Measurements from ENCODE around the gene SCAP. TPM values are rescaled to one million over a fixed set of nuclear protein-coding genes. Genes with fewer than 3 reads are reported as not detected.
A peak's percentile ranks its signal among the peaks of the same experiment; 100 is the strongest.

Gene SCAP
- total RNA-seq, 1 donor: 81.4 TPM

DNA sequence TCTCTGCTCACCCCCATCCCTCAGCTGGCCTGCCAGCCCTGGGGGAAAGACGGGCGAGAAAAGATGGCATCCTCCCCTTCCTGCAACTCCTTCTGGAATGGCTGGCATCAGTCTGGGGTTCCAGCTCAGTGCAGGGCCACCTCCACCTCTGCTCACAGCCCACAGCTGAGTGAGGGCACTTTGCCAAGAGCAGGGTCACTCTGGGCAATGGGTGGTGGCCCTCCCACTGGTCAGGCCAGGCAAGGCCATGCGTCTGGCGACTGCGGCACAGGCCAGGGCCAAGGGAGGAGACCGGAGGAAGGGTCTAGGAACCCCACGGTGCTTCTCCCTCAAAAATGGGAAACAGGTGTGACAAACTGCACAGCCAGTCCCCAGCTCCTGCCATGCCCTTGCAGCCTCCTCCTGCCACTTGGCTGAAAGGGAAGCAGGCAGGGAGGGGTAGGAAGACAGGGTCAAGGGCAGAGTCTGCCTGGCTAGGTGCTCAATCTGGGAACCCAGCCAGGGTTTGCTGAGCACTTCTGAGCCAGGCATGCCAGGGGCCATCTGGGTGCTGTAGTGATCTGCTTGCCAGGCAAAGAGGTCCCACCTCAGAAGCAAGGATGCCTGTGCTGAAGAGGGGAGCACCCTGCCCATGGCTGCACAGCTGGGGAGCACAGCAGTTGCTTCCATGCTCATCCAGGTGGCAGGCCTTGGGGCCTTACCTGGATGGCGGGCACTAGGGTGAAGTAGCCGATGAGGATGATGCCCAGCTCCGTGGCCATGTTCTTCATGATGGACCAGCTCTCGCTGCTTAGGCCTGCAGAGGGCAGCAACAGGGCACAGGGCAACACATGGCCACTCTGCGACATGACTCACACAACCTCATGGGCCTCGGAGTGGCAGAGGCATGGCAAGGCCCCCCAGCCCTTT is 53.7 kb downstream of the SCAP start:
- H3K79me2 ChIP-seq (ENCODE audit: insufficient read depth, low read length): no peaks in the 10 kb centered on the region
- DNase-seq (ENCODE audit: insufficient read length, low spot score, missing footprints): peak; percentile 93
- H4K20me1 ChIP-seq (ENCODE audit: insufficient read depth, low read length): no peaks in the 10 kb centered on the region
- no peaks in the 10 kb centered on the region for H3K27me3 ChIP-seq (ENCODE audit: insufficient read depth, low read length)
- no peak overlapping the region for H3K27ac ChIP-seq (ENCODE audit: low read depth, low read length)
- H3K9me3 ChIP-seq (ENCODE audit: low read depth, low read length): no peaks in the 10 kb centered on the region
- H3K36me3 ChIP-seq (ENCODE audit: insufficient read depth, low read length): peaks cover 14% of the 10 kb centered on the region
- H3K4me1 ChIP-seq (ENCODE audit: insufficient read depth, low read length): peaks cover 4% of the 10 kb centered on the region
- H3K4me2 ChIP-seq (ENCODE audit: insufficient read depth, low read length): no peak overlapping the region
- no peak overlapping the region for H2AFZ ChIP-seq (ENCODE audit: low read length)
- H3K4me3 ChIP-seq (ENCODE audit: insufficient read depth, low read length): no peak overlapping the region
- TF ChIP-seq, protein P1, sequence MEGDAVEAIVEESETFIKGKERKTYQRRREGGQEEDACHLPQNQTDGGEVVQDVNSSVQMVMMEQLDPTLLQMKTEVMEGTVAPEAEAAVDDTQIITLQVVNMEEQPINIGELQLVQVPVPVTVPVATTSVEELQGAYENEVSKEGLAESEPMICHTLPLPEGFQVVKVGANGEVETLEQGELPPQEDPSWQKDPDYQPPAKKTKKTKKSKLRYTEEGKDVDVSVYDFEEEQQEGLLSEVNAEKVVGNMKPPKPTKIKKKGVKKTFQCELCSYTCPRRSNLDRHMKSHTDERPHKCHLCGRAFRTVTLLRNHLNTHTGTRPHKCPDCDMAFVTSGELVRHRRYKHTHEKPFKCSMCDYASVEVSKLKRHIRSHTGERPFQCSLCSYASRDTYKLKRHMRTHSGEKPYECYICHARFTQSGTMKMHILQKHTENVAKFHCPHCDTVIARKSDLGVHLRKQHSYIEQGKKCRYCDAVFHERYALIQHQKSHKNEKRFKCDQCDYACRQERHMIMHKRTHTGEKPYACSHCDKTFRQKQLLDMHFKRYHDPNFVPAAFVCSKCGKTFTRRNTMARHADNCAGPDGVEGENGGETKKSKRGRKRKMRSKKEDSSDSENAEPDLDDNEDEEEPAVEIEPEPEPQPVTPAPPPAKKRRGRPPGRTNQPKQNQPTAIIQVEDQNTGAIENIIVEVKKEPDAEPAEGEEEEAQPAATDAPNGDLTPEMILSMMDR (IDR thresholded peaks at IDR 0.05; ENCODE audit: extremely low read depth, low read depth, low read length): peak; percentile 50

DNA sequence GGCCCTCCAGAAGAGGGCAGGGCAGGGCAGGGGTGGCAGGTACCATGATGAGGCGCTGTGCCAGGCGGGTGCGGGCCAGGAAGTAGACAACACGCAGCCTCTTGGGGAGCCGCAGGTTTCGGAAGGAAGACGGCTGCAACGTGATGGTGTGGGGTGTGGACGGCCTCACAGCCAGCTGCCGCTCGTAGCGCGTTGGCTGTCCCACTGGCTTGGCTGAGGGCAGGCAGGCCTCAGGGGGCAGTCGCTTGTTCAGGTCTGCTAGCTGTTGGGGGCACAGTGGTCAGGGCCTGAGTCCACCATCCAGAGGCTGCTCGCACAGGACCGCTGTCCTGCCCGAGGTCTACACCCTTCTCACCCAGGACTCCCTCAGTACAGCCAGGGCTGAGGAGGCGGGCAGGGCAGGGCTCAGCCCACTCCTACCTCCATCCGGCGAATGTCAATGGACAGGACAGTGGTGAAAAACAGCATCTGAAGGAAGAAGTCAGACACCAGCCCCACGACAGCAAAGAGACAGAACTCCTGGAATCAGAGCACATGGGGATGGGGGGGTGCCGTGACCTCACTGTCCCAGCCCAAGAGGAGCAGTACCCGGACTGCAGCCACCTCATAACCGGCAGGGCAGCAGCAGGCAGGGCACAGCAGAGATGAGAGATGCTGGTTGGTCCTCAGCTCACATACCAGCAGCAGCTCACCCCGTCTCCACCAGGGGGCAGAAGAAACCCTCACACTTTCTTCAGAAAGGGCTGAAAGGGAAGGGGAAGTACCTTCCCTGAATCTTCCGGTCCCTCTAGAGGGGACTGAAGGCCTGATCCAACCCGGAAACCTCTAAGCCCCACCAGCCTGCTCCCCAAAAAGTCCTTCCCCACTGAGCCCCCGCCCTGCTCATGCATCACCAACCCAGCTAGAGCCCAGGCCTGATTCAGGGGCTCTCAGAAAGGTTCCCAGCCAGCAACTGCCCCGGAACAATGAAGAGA is 54.9 kb downstream of the SCAP start:
- TF ChIP-seq, protein P1 (IDR thresholded peaks at IDR 0.05; ENCODE audit: extremely low read depth, low read depth, low read length): peak; percentile 94
- Histone ChIP-seq H2AFZ (ENCODE audit: low read length) (peak overlapping the region; percentile 64), H3K9me3 (ENCODE audit: low read depth, low read length) (no peaks in the 10 kb centered on the region), H3K27me3 (ENCODE audit: insufficient read depth, low read length) (no peaks in the 10 kb centered on the region), H4K20me1 (ENCODE audit: insufficient read depth, low read length) (no peaks in the 10 kb centered on the region), H3K4me2 (ENCODE audit: insufficient read depth, low read length) (peak overlapping the region; percentile 10), H3K27ac (ENCODE audit: low read depth, low read length) (peak overlapping the region; percentile 53), H3K36me3 (ENCODE audit: insufficient read depth, low read length) (peaks cover 14% of the 10 kb centered on the region), H3K4me1 (ENCODE audit: insufficient read depth, low read length) (peaks cover 4% of the 10 kb centered on the region), H3K79me2 (ENCODE audit: insufficient read depth, low read length) (no peaks in the 10 kb centered on the region), H3K4me3 (ENCODE audit: insufficient read depth, low read length) (no peak overlapping the region)
- DNase-seq (ENCODE audit: insufficient read length, low spot score, missing footprints): peak; percentile 100

DNA sequence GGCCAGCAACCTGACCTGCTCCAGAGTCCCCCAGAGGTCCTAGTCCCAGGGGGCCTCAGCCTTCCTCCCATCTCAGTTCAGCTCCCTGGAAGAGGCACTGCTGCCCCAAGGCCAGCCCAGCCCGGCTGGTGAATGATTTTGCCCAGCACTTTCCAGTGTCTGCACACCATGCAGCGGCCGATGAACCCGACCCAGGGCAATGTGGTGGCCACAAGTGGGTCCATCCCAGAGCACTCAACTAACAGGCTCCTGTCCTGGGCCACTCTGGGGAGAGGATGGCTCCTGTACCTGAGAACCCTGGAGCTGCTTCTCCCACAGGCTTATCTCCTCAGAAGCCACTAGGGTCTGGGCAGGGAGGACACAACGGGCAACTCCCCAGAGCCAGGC is 55.7 kb downstream of the SCAP start:
- peaks cover 4% of the 10 kb centered on the region for H3K4me1 ChIP-seq (ENCODE audit: insufficient read depth, low read length)
- no peaks in the 10 kb centered on the region for H3K79me2 ChIP-seq (ENCODE audit: insufficient read depth, low read length)
- H4K20me1 ChIP-seq (ENCODE audit: insufficient read depth, low read length): no peaks in the 10 kb centered on the region
- no peak overlapping the region for H2AFZ ChIP-seq (ENCODE audit: low read length)
- H3K4me2 ChIP-seq (ENCODE audit: insufficient read depth, low read length): no peak overlapping the region
- H3K27ac ChIP-seq (ENCODE audit: low read depth, low read length): no peak overlapping the region
- H3K9me3 ChIP-seq (ENCODE audit: low read depth, low read length): no peaks in the 10 kb centered on the region
- peak; percentile 74 for DNase-seq (ENCODE audit: insufficient read length, low spot score, missing footprints)
- TF ChIP-seq, protein P1 (IDR thresholded peaks at IDR 0.05; ENCODE audit: extremely low read depth, low read depth, low read length): no peak
- peaks cover 14% of the 10 kb centered on the region for H3K36me3 ChIP-seq (ENCODE audit: insufficient read depth, low read length)
- H3K27me3 ChIP-seq (ENCODE audit: insufficient read depth, low read length): no peaks in the 10 kb centered on the region
- H3K4me3 ChIP-seq (ENCODE audit: insufficient read depth, low read length): no peak overlapping the region
